Activated T-cell treated with anti-CD3 and anti-CD28 coated beads for 1 hour (primary cell): ENCODE results near the gene DOCK3.
A peak's percentile ranks its signal among the peaks of the same experiment; 100 is the strongest.
"Not testable (repeated sequence)": the region's sequence is repeated elsewhere in the genome, so short reads cannot be mapped to it uniquely, and the experiment has no call there.

Experiments
- DNase-seq: peaks from one replicate; pipeline ENCODE4 v3.0.0-alpha.2; 2020; ENCODE audit warnings: low read depth

The DOCK3 gene

DNA sequence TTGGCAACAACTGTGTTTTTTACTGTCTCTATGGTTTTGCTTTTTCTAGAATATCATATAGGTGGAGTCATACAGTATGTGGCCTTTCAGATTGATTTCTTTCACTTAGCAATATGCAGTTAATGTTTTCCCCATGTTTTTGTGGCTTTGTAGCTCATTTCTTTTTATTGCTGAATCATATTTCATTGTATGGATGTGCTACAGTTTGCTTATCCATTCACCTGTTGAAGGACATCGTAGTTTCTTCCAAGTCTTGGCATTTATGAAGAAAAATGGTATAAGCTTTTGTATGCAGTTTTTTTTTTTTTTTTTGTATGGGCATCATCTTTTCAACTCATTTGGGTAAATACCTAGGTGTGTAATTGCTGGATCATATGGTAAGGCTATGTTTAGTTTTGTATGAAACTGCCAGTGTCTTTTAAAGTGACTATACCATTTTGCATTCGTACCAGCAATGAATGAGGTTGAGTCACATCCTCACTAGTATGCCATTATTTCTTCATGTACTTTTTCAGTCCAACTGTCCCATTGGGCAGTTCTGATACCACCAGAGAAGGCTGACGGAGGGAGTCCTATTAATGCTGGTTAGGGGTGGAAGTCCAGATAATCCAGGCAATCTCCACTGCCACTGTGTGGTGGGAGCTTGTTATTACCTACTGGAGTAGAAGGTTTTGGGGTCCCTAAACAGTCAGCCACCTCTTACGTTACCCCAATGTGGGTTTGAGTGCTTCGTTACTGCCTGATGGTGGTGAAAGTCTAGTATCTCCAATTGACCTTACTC, 210.5 kb downstream of the DOCK3 start:
- no peak for DNase-seq

DNA sequence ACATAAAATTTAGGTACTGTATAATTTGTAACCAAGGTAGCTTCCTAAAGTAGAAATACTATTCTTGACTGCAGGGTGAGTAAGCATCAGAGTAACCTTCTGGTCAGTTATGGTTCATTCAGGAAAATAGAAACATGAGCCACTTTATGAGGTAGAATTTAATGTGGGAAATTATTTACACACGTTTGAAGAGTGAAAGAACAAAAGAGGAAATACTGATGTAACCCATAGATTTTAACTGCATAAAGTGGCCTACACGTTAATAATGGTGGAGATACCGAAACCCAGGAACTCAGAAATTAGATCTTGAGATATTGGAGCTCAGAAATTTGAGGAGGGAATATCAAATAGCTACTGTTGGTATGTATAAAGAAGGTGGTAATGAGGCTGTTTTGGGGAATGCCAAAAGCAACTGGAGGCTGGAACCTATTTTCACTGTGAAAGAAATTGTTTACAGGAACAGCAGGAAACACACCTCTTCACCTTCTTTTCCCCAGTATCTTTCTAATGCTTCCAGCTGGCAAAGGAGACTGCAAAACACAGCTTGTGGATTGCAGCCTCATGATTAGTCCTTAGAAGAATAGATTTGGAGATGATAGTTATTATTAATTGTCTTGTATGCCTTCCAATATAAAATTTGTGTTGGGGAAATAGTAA, 216.1 kb downstream of the DOCK3 start:
- no peak for DNase-seq

DNA sequence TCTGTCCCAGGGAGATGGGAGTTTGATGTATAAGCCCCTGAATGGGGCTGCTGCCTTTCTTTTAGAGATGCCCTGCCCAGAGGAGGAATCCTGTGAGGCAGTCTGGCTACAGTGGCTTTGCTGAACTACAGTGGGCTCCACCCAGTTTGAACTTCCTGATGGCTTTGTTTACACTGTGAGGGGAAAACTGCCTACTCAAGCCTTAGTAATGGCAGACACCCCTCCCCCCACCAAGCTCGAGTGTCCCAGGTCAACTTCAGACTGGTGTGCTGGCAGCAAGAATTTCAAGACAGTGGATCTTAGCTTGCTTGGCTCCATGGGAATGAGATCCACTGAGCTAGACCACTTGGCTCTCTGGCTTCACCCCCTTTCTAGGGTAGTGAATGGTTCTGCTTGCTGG, 226.4 kb downstream of the DOCK3 start:
- not testable (repeated sequence) for DNase-seq

GRCh38 chr3:50912746-50913145, 238.0 kb downstream of the DOCK3 start:
- DNase-seq = no peak

GRCh38 chr3:50913260-50913659, 238.5 kb downstream of the DOCK3 start:
- no peak for DNase-seq

GRCh38 chr3:50922071-50922470, 247.3 kb downstream of the DOCK3 start:
- DNase-seq = not testable (repeated sequence)

- no peak for DNase-seq
Observed at GRCh38 chr3:50923955-50924354, 249.2 kb downstream of the DOCK3 start.

- DNase-seq = no peak
Observed at GRCh38 chr3:50924638-50925037, 249.9 kb downstream of the DOCK3 start.

DNA sequence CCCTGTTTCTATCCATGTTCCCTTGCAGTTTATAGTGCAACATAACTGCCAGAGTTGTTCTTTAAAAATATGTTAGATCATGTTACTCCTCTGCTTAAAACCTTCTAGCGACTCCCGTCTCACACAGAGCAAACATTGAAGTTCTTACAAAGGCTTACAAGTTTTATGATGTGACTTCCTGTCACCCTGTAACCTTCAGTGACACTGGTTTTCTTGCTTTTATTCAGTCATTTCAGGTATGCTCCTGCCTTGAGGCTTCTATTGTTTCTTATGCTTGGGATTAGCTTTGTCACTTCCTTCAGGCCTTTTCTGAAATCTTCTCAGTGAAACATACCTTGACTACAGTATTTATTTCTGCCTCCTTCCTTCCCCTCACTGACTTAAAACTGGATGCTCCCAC, 252.1 kb downstream of the DOCK3 start:
- DNase-seq = no peak

GRCh38 chr3:50930371-50931208, 255.9 kb downstream of the DOCK3 start:
- no peak for DNase-seq

GRCh38 chr3:50932918-50933317, 258.2 kb downstream of the DOCK3 start:
- DNase-seq = not testable (repeated sequence)

DNA sequence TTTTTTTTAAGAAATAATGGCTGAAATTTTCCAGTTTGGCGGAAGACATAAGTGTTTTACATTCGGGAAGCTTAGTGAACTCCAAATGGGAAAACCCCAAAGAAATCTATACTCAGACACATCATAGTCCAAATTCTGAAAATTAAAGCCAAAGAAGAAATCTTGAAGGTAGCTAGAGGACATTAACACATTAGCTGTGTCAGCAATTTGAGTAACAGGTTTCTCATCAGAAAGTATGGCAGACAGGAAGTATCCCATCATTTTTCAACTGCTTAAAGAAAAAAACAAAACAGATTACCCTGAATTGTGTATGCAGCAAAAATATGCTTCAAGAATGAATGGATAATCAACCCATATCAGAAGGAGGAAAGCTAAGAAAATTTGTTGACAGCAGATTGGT, 261.7 kb downstream of the DOCK3 start:
- no peak for DNase-seq

DNA sequence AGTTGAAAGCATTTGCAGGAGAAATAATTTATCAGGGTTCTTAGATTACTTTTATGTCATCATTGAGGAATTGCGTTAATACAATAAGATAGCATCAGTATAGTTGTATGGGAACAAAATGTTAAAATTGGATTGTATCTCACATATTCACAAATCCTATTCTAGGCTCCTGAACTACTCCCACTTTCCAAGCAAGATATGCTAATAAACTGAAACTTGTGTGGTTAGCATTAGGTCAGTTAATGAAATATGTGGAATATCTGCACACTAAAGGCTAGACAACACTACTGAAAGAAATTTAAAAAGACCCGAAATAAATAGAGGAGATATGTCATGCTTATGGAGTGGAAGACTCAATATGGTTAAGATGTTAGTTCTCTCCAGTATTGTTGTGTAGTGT, 272.7 kb downstream of the DOCK3 start:
- no peak for DNase-seq

DNA sequence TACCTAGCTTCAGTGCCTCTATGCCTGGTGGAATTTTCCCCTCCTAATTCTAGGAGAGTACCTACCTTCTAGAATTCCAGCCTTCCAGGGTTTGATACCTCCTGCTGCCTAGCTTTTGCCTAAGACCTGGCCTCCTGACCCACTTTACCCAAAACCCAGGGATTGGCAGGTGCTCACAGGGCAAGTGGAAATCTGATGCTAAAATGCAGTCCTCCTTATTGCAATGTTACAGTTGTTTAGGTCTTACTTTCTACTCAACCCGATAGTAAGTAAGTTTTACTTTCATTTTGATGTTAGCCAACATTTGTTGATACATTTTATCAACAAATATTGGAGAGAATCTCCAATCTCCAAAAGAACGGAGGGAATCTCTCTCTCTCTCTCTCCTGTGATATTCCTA, 275.9 kb downstream of the DOCK3 start:
- DNase-seq = no peak

- DNase-seq = no peak
Observed at GRCh38 chr3:50953825-50954414, 279.2 kb downstream of the DOCK3 start.

DNA sequence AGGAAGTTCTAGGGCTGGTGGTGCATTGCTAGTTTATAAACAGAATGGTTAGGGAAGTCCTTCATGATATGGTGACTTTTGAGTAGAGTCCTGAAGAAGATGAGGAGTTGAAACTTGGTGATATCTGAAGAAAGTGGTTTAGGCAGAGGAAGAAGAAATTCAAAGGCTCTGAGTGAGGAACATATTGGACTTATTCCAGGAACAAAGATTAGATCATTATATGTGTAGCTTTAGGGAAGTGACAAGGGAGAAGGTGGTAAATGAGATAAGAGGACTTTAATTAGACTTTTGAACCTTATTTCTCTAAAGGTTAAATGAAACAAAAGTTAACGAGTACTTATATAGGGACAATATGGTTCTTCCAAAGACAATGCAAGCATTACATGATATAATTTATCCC, 286.7 kb downstream of the DOCK3 start:
- DNase-seq = no peak

DNA sequence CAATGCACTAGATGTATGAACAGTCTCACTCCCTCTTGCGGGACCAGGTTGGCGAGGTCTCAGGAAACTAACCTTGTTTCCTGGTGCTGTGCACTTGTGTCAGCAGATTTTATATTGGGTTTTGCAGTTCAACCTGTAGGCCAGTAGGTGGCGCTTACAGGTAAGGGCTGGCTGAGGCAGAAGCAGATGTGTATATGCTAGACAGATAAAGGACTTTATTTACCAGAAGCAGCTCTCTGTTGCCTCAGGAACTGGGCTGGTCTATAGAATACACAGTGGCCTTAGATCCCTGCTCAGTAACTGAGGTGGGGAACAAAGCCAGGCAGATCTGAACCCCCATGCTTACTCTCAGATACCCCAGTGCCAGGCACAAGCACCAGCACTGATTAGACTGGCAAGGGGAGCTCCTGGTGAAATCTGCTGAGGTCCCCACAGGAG, 296.8 kb downstream of the DOCK3 start:
- DNase-seq = peak; percentile 26

DNA sequence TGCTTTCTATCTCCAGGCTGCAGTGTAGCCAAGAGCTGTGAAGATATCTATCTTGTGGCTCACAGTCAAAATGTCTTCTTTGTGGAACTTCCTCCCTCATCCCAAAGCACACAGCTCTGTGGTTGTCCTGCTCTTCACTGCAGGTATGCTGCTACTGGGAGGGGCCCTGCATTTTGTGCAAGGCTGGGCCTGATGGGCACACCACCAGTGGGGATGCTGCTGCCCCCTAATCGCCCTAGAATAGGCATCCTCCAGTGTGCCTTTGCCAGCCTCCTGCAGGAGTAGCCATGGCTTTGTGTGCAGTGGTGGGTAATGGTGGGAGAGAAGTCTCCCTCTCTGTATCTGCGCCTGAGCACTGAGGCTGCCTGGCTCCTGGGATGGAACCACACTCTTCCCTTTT, 297.3 kb downstream of the DOCK3 start:
- no peak for DNase-seq

DNA sequence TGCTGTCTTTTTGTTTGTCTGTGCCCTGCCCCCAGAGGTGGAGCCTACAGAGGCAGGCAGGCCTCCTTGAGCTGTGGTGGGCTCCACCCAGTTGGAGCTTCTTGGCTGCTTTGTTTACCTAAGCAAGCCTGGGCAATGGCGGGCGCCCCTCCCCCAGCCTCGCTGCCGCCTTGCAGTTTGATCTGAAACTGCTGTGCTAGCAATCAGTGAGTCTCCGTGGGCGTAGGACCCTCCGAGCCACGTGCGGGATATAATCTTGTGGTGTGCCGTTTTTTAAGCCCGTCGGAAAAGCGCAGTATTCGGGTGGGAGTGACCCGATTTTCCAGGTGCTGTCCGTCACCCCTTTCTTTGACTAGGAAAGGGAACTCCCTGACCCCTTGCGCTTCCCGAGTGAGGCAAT, 303.9 kb downstream of the DOCK3 start:
- DNase-seq = not testable (repeated sequence)

DNA sequence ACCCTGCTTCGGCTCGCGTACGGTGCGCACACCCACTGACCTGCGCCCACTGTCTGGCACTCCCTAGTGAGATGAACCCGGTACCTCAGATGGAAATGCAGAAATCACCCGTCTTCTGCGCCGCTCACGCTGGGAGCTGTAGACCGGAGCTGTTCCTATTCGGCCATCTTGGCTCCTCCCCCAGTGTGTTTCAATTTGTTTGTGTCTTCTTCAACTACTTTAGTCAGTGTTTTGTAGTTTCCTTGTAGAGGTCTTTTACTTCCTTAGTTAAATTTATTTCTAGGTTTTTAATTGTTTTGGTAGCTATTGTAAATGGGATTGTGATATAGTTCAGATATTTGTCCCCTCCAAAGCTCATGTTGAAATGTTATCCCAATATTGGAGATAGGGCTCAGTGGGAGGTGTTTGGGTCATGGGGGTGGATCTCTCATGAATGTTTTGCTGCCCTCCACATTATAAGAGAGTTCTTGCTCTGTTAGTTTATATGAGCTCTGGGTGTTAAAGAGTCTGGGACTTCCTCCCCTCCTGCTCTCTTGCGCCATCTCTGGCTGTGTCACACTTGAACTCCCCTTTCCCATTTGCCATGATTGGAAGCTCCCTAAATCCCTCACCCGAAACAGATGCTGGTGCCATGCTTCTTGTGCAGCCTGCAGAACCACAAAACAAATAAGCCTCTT, 304.4 kb downstream of the DOCK3 start:
- DNase-seq = no peak

GRCh38 chr3:50982540-50983325, 308.0 kb downstream of the DOCK3 start:
- no peak for DNase-seq
